ENCODE measurements around the gene AGBL5. TPM values are rescaled to one million over a fixed set of nuclear protein-coding genes. Genes with fewer than 3 reads are reported as not detected.

Gene AGBL5
- total and polyA plus RNA-seq, 9 of the 15 experiments (the other 6 are each of a cell fraction or from before 2014, with no cell fraction given): 3.3 to 52.7 (median 26.2) TPM

DNA sequence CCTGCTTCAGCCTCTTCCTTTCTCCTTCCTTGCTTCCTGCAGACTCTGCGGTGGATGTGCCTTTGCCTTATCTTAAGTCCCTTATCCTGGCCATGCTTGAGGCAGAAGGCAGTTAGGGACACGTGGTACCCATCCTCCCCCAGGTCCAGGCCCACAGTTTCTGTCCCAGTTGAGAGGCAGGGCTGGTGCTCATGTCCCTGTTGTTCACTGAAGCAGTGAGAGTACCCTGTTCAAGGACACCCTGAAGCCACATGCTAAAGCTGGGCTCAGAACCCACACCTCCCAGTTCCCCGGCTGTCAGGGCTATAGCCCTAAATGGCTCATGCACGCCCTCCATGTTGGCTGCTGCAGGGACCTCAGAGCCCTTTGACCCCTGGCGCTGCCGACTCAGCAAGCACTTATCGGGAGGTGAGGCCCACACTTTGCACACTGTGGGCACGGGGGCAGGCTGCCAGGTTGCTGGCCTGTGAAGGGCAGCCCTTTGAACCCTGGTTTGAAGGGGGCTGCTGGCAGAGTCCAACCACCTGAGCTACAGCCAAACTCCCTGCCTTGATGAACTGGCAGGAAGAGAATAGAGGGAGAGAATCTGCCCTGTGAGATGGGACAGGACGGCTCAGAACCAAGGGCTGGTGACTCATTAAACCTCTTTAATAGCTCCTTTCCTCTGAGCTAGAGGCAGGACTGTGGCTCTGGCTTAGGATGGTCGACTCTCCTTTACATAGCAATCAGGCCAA is 41.4 kb downstream of the AGBL5 start (continued):
- peak; percentile 66; the same call in 1 of the 2 replicates for TF ChIP-seq CREM (IDR thresholded peaks at IDR 0.05; ENCODE audit: low read depth)
- TF ChIP-seq BCL6 (CRISPR knock-in tag; IDR thresholded peaks at IDR 0.05): no peak
- TF ChIP-seq C11orf30 (IDR thresholded peaks at IDR 0.05; ENCODE audit: low read depth): peak; percentile 42; the same call in 1 of the 2 replicates
- TF ChIP-seq MEF2D (tag; conservative IDR thresholded peaks at IDR 0.05; ENCODE audit: low read depth): peak; percentile 57; the same call in 1 of the 2 replicates
- TF ChIP-seq GATA2 (CRISPR knock-in tag; IDR thresholded peaks at IDR 0.05): peak; percentile 69
- peak; percentile 77; the same call in 1 of the 2 replicates for TF ChIP-seq HDAC8 (tag; IDR thresholded peaks at IDR 0.05)
- TF ChIP-seq, protein P1, sequence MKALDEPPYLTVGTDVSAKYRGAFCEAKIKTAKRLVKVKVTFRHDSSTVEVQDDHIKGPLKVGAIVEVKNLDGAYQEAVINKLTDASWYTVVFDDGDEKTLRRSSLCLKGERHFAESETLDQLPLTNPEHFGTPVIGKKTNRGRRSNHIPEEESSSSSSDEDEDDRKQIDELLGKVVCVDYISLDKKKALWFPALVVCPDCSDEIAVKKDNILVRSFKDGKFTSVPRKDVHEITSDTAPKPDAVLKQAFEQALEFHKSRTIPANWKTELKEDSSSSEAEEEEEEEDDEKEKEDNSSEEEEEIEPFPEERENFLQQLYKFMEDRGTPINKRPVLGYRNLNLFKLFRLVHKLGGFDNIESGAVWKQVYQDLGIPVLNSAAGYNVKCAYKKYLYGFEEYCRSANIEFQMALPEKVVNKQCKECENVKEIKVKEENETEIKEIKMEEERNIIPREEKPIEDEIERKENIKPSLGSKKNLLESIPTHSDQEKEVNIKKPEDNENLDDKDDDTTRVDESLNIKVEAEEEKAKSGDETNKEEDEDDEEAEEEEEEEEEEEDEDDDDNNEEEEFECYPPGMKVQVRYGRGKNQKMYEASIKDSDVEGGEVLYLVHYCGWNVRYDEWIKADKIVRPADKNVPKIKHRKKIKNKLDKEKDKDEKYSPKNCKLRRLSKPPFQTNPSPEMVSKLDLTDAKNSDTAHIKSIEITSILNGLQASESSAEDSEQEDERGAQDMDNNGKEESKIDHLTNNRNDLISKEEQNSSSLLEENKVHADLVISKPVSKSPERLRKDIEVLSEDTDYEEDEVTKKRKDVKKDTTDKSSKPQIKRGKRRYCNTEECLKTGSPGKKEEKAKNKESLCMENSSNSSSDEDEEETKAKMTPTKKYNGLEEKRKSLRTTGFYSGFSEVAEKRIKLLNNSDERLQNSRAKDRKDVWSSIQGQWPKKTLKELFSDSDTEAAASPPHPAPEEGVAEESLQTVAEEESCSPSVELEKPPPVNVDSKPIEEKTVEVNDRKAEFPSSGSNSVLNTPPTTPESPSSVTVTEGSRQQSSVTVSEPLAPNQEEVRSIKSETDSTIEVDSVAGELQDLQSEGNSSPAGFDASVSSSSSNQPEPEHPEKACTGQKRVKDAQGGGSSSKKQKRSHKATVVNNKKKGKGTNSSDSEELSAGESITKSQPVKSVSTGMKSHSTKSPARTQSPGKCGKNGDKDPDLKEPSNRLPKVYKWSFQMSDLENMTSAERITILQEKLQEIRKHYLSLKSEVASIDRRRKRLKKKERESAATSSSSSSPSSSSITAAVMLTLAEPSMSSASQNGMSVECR (CRISPR knock-in tag; IDR thresholded peaks at IDR 0.05): peak; percentile 30
- TF ChIP-seq CREB1 (IDR thresholded peaks at IDR 0.05): no peak
- no peak for TF ChIP-seq CREB1 (CRISPR knock-in tag; IDR thresholded peaks at IDR 0.05)
- TF ChIP-seq ELF4 (CRISPR knock-in tag; IDR thresholded peaks at IDR 0.05): peak; percentile 89
- TF ChIP-seq MTA2 (IDR thresholded peaks at IDR 0.05; ENCODE audit: low read depth): 0 out of 2 replicates have a peak, but pooled peaks have one; percentile 35
- TF ChIP-seq, protein P2, sequence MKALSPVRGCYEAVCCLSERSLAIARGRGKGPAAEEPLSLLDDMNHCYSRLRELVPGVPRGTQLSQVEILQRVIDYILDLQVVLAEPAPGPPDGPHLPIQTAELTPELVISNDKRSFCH (CRISPR knock-in tag; IDR thresholded peaks at IDR 0.05): no peak
- TF ChIP-seq, protein P2 (tag; IDR thresholded peaks at IDR 0.05): peak; percentile 93
- TF ChIP-seq, protein P3, sequence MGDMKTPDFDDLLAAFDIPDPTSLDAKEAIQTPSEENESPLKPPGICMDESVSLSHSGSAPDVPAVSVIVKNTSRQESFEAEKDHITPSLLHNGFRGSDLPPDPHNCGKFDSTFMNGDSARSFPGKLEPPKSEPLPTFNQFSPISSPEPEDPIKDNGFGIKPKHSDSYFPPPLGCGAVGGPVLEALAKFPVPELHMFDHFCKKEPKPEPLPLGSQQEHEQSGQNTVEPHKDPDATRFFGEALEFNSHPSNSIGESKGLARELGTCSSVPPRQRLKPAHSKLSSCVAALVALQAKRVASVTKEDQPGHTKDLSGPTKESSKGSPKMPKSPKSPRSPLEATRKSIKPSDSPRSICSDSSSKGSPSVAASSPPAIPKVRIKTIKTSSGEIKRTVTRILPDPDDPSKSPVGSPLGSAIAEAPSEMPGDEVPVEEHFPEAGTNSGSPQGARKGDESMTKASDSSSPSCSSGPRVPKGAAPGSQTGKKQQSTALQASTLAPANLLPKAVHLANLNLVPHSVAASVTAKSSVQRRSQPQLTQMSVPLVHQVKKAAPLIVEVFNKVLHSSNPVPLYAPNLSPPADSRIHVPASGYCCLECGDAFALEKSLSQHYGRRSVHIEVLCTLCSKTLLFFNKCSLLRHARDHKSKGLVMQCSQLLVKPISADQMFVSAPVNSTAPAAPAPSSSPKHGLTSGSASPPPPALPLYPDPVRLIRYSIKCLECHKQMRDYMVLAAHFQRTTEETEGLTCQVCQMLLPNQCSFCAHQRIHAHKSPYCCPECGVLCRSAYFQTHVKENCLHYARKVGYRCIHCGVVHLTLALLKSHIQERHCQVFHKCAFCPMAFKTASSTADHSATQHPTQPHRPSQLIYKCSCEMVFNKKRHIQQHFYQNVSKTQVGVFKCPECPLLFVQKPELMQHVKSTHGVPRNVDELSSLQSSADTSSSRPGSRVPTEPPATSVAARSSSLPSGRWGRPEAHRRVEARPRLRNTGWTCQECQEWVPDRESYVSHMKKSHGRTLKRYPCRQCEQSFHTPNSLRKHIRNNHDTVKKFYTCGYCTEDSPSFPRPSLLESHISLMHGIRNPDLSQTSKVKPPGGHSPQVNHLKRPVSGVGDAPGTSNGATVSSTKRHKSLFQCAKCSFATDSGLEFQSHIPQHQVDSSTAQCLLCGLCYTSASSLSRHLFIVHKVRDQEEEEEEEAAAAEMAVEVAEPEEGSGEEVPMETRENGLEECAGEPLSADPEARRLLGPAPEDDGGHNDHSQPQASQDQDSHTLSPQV (IDR thresholded peaks at IDR 0.05): peak; percentile 98
- no peak for TF ChIP-seq MTF1 (CRISPR knock-in tag; IDR thresholded peaks at IDR 0.05; ENCODE audit: borderline replicate concordance)
- TF ChIP-seq RBM22 (IDR thresholded peaks at IDR 0.05; ENCODE audit: low read depth, low read length, poor library complexity, severe bottlenecking): no peak
- no peak for TF ChIP-seq CHD4 (IDR thresholded peaks at IDR 0.05; ENCODE audit: insufficient read depth, insufficient replicate concordance, low read depth, low read length, poor library complexity, severe bottlenecking)
